Common myeloid progenitor, CD34-positive (primary cell): Measurements from ENCODE around the gene TMEM254.

ENCODE experiments used
- CTCF ChIA-PET: fragments of 350-600 bp; sonication (Branson Sonifier 250); formaldehyde crosslinking; loops from one replicate; lab custom pipeline; 2021; ENCODE audit warnings: antibody characterized with exemption; lab: Charles Lee
- POLR2A ChIA-PET: fragments of 350-600 bp; sonication (Branson Sonifier 250); formaldehyde crosslinking; loops from one replicate; lab custom pipeline; 2021; ENCODE audit warnings: antibody characterized with exemption; lab: Charles Lee
- DNase-seq, 3 donors: peaks; one replicate each; pipeline versions ENCODE4 v3.0.0 to v3.0.0-alpha.2; 2013
- H3K27ac ChIP-seq, 2 experiments: 1 replicate in 1 of 2; 2 replicates in 1 of 2; pipeline ENCODE4 v1.7.0; 2013; ENCODE audit warnings: inconsistent platforms in 2 of 2, low read length in 2 of 2, mild to moderate bottlenecking in 2 of 2, low read depth in 1 of 2, moderate library complexity in 1 of 2; ENCODE audit not compliant: severe bottlenecking in 2 of 2, insufficient read depth in 1 of 2, poor library complexity in 1 of 2
- H3K27me3 ChIP-seq, 5 experiments: replicated peaks in 2 of 5; 1 replicate in 3 of 5; 2 replicates in 2 of 5; pipeline versions ENCODE4 v1.6.1 to v1.7.0; 2013; ENCODE audit warnings: low read length in 4 of 5, mild to moderate bottlenecking in 2 of 5, moderate library complexity in 2 of 5, inconsistent platforms in 1 of 5; ENCODE audit not compliant: insufficient read depth in 5 of 5, control insufficient read depth in 4 of 5
- H3K36me3 ChIP-seq, 4 experiments: 1 replicate in 2 of 4; 2 replicates in 2 of 4; pipeline versions ENCODE4 v1.6.1 to v1.7.0; 2013; ENCODE audit warnings: low read length in 3 of 4, control low read depth in 1 of 4, mild to moderate bottlenecking in 1 of 4; ENCODE audit not compliant: control insufficient read depth in 4 of 4, insufficient read depth in 4 of 4
- H3K4me1 ChIP-seq, 4 experiments: 1 replicate in 3 of 4; 2 replicates in 1 of 4; pipeline versions ENCODE4 v1.6.1 to v1.7.1; 2013; ENCODE audit warnings: low read length in 3 of 4, mild to moderate bottlenecking in 3 of 4, control low read depth in 1 of 4, inconsistent platforms in 1 of 4, moderate library complexity in 1 of 4; ENCODE audit not compliant: control insufficient read depth in 4 of 4, insufficient read depth in 4 of 4; ENCODE audit errors: control extremely low read depth in 1 of 4
- H3K4me3 ChIP-seq, 7 experiments: 1 replicate in 4 of 7; 2 replicates in 3 of 7; pipeline versions ENCODE4 v1.5.1 to v1.7.0; 2013; ENCODE audit warnings: mild to moderate bottlenecking in 7 of 7, low read length in 6 of 7, moderate library complexity in 6 of 7, inconsistent platforms in 2 of 7, low read depth in 2 of 7, control low read depth in 1 of 7; ENCODE audit not compliant: insufficient read depth in 4 of 7, control insufficient read depth in 1 of 7; ENCODE audit errors: extremely low read depth in 1 of 7
- H3K9me3 ChIP-seq, 5 experiments: 1 replicate in 4 of 5; 2 replicates in 1 of 5; pipeline versions ENCODE4 v1.6.1 to v1.7.1; 2013; ENCODE audit warnings: low read length in 4 of 5, mild to moderate bottlenecking in 2 of 5, inconsistent platforms in 1 of 5, low read depth in 1 of 5, moderate library complexity in 1 of 5; ENCODE audit not compliant: control insufficient read depth in 4 of 5, insufficient read depth in 2 of 5; ENCODE audit errors: control extremely low read depth in 1 of 5
- WGBS: methylation state at CpG from one replicate; pipeline ENCODE4 v1.1.5; 2013; ENCODE audit not compliant: insufficient coverage; 5-methylcytosine and 5-hydroxymethylcytosine counted together

Gene TMEM254

GRCh38 chr10:80072584-80072983, 5.9 kb upstream of the TMEM254 start:
- Histone ChIP-seq H3K36me3 (peaks cover 0 to 2% (median 0%) of the 10 kb centered on the region in 4 experiments), H3K27me3 (no peaks in the 10 kb centered on the region), H3K4me1 (no peaks in the 10 kb centered on the region), H3K27ac (no peak overlapping the region), H3K4me3 (no peak overlapping the region), H3K9me3 (peaks cover 0 to 3% (median 0%) of the 10 kb centered on the region in 5 experiments)
- ChIA-PET POLR2A (no interaction called here), CTCF (interaction anchor here (1.2 kb wide), 1 partner anchor 11 kb away, joined by 3 read pairs; no protein-coding TSS in a partner anchor)
- WGBS: 100% methylated on average over 1 of the region's 2 CpGs
- DNase-seq: no peak

DNA sequence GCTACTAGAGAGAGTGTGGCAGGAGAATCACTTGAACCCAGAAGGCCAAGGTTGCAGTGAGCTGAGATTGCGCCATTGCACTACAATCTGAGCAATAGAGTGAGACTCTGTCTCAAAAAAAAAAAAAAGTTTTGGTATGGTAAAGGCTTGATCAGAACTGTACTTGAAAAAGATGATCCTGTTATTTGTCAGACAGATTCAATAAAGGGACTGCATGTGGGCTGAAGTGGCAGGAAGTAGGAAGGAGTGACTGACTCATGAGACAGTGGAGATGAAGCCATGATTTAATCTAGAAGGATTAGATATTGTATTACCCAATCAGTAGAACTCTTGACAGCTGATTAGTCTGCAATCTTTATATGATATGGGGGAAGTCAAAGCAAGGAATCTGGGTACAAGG, 2.7 kb upstream of the TMEM254 start:
- no peak overlapping the region for H3K27ac ChIP-seq
- H3K27me3 ChIP-seq: no peaks in the 10 kb centered on the region
- no peak overlapping the region for H3K4me3 ChIP-seq
- DNase-seq: no peak
- H3K9me3 ChIP-seq: no peaks in the 10 kb centered on the region
- H3K36me3 ChIP-seq: peaks cover 0 to 5% (median 0%) of the 10 kb centered on the region in 4 experiments
- POLR2A ChIA-PET: interaction anchor here (0.6 to 0.7 kb wide), 2 partner anchors 9 to 11 kb away, joined by 6 to 7 read pairs; no protein-coding TSS in a partner anchor
- CTCF ChIA-PET: no interaction called here
- peaks cover 0 to 17% (median 11%) of the 10 kb centered on the region in 4 experiments for H3K4me1 ChIP-seq
- 100% methylated on average over 1 of the region's 1 CpG for WGBS

- POLR2A ChIA-PET: no interaction called here
- Histone ChIP-seq H3K27me3 (no peaks in the 10 kb centered on the region), H3K36me3 (peaks cover 0 to 7% (median 1%) of the 10 kb centered on the region in 4 experiments), H3K9me3 (no peaks in the 10 kb centered on the region), H3K4me1 (peaks cover 0 to 17% (median 11%) of the 10 kb centered on the region in 4 experiments), H3K27ac (peak overlapping the region; percentile 90 to 95), H3K4me3 (peak overlapping the region; percentile 74 to 93 (median 87))
- CTCF ChIA-PET: interaction anchor here (0.6 to 2.1 kb wide), 3 partner anchors 17 to 25 kb away, joined by 3 to 6 read pairs (median 6); no protein-coding TSS in a partner anchor
- no peak for DNase-seq
- WGBS: 45% methylated on average over 13 of the region's 14 CpGs
Measured at GRCh38 chr10:80077869-80078447, 507 bp upstream of the TMEM254 start.

DNA sequence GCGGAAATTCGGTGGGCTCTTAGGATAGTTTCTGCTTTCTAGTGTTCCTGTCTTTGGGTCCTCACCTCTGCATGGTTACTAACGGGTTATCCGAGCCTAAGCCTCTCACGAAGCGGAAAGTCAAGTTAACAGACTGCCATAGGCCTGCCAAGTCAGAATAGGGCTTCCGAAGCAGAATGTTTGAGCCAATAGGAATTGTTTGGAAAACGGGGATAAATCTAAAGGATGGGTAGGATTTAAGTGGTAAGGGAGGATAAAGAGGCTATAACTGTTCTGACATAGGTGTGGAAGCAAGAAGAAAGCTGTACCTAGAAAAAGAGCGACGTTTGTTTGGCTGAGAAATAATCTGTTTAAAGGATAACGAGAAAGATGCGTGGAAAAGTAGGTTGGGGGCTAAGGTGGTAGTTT, 851 bp downstream of the TMEM254 start:
- H3K9me3 ChIP-seq: no peaks in the 10 kb centered on the region
- no peaks in the 10 kb centered on the region for H3K27me3 ChIP-seq
- 1% methylated on average over 10 of the region's 12 CpGs for WGBS
- H3K4me3 ChIP-seq: peak overlapping the region; percentile 74 to 93 (median 87)
- ChIA-PET POLR2A (interaction anchor here (1.0 kb wide), 1 partner anchor 20 kb away, joined by 3 read pairs; no protein-coding TSS in a partner anchor), CTCF (interaction anchor here (1.2 to 2.1 kb wide), 5 partner anchors 10 to 82 kb away, joined by 3 to 13 read pairs (median 6); no protein-coding TSS in a partner anchor)
- DNase-seq: no peak
- peak overlapping the region; percentile 90 to 95 for H3K27ac ChIP-seq
- H3K4me1 ChIP-seq: peaks cover 0 to 17% (median 11%) of the 10 kb centered on the region in 4 experiments
- H3K36me3 ChIP-seq: peaks cover 0 to 11% (median 3%) of the 10 kb centered on the region in 4 experiments

GRCh38 chr10:80081026-80081425, 2.6 kb downstream of the TMEM254 start:
- H3K9me3 ChIP-seq: no peaks in the 10 kb centered on the region
- peaks cover 0 to 17% (median 11%) of the 10 kb centered on the region in 4 experiments for H3K4me1 ChIP-seq
- H3K27ac ChIP-seq: no peak overlapping the region
- ChIA-PET POLR2A (no interaction called here), CTCF (no interaction called here)
- no peak for DNase-seq
- H3K27me3 ChIP-seq: no peaks in the 10 kb centered on the region
- 100% methylated on average over 3 of the region's 9 CpGs for WGBS
- no peak overlapping the region for H3K4me3 ChIP-seq
- H3K36me3 ChIP-seq: peaks cover 0 to 9% (median 3%) of the 10 kb centered on the region in 4 experiments

- no peaks in the 10 kb centered on the region for H3K27me3 ChIP-seq
- 90% methylated on average over 2 of the region's 5 CpGs for WGBS
- ChIA-PET POLR2A (no interaction called here), CTCF (interaction anchor here (1.1 kb wide), 1 partner anchor 29 kb away, joined by 3 read pairs; no protein-coding TSS in a partner anchor)
- no peak overlapping the region for H3K27ac ChIP-seq
- H3K4me3 ChIP-seq: no peak overlapping the region
- H3K4me1 ChIP-seq: peaks cover 0 to 17% (median 11%) of the 10 kb centered on the region in 4 experiments
- DNase-seq: no peak
- no peaks in the 10 kb centered on the region for H3K9me3 ChIP-seq
- H3K36me3 ChIP-seq: peaks cover 0 to 9% (median 3%) of the 10 kb centered on the region in 4 experiments
Measured at GRCh38 chr10:80081801-80082750, 3.6 kb downstream of the TMEM254 start.
